ENCODE measurements around the gene OR7G2. TPM values are rescaled to one million over a fixed set of nuclear protein-coding genes. Genes with fewer than 3 reads are reported as not detected.

Gene OR7G2
- total RNA-seq, 1 experiment from 2014 or later, result not detected

- Mint-ChIP-seq H3K9me3 (peaks cover 49% of the 10 kb centered on the region), H3K4me3 (no peak overlapping the region), H3K4me1 (no peaks in the 10 kb centered on the region), H3K36me3 (peaks cover 27% of the 10 kb centered on the region), H3K27ac (no peak overlapping the region), H3K27me3 (ENCODE audit: low read depth) (peaks cover 25% of the 10 kb centered on the region)
- no peak for TF ChIP-seq USF1 (CRISPR knock-in tag; IDR thresholded peaks at IDR 0.05)
- POLR2A ChIA-PET, result no interaction called here
- DNase-seq (ENCODE audit: low spot score) (no peak), ATAC-seq (no peak)
- CTCF ChIA-PET, result no interaction called here
These were observed 20.9 kb upstream of the OR7G2 start for GRCh38 chr19:9128171-9128570.

DNA sequence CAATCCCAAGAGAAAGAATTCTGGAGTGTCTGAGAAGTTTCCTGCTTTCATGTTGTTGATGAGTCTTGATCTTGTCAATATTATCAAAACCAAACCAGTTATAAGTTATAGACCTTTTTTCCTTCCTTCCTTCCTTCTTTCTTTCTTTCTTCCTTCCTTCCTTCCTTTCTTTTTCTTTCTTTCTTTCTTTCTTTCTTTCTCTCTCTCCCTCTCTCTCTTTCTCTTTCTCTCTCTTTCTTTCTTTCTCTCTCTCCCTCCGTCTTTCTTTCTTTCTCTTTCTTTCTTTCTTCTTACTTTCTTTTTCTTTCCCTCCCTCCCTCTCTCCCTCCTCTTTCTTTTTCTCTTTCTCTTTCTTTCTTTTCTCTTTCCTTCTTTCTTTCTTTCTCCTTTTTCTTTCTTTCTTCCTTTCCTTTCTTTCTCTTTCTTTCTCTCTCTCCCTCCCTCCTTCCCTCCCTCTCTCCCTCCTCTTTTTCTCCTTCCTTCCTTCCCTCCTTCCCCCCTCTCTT, 19.7 kb upstream of the OR7G2 start, which contains the start of gene OR7G3:
Gene OR7G3, minus strand, starts transcription at position 51 of the 506 bp plus-strand sequence. Its CDS starts 0 bp downstream, at position 51.
- peaks cover 50% of the 10 kb centered on the region for H3K9me3 Mint-ChIP-seq
- H3K27me3 Mint-ChIP-seq (ENCODE audit: low read depth), result peaks cover 22% of the 10 kb centered on the region
- ATAC-seq (no peak), DNase-seq (ENCODE audit: low spot score) (no peak)
- ChIA-PET CTCF (no interaction called here), POLR2A (no interaction called here)
- peaks cover 30% of the 10 kb centered on the region for H3K36me3 Mint-ChIP-seq
- TF ChIP-seq ZNF423 (CRISPR knock-in tag; IDR thresholded peaks at IDR 0.05), result no peak
- TF ChIP-seq CREB1 (CRISPR knock-in tag; IDR thresholded peaks at IDR 0.05), result no peak
- no peak for TF ChIP-seq MLX (CRISPR knock-in tag; IDR thresholded peaks at IDR 0.05)
- TF ChIP-seq SP1 (CRISPR knock-in tag; conservative IDR thresholded peaks at IDR 0.05), result no peak
- TF ChIP-seq RORB (CRISPR knock-in tag; IDR thresholded peaks at IDR 0.05), result no peak
- TF ChIP-seq, protein P1, sequence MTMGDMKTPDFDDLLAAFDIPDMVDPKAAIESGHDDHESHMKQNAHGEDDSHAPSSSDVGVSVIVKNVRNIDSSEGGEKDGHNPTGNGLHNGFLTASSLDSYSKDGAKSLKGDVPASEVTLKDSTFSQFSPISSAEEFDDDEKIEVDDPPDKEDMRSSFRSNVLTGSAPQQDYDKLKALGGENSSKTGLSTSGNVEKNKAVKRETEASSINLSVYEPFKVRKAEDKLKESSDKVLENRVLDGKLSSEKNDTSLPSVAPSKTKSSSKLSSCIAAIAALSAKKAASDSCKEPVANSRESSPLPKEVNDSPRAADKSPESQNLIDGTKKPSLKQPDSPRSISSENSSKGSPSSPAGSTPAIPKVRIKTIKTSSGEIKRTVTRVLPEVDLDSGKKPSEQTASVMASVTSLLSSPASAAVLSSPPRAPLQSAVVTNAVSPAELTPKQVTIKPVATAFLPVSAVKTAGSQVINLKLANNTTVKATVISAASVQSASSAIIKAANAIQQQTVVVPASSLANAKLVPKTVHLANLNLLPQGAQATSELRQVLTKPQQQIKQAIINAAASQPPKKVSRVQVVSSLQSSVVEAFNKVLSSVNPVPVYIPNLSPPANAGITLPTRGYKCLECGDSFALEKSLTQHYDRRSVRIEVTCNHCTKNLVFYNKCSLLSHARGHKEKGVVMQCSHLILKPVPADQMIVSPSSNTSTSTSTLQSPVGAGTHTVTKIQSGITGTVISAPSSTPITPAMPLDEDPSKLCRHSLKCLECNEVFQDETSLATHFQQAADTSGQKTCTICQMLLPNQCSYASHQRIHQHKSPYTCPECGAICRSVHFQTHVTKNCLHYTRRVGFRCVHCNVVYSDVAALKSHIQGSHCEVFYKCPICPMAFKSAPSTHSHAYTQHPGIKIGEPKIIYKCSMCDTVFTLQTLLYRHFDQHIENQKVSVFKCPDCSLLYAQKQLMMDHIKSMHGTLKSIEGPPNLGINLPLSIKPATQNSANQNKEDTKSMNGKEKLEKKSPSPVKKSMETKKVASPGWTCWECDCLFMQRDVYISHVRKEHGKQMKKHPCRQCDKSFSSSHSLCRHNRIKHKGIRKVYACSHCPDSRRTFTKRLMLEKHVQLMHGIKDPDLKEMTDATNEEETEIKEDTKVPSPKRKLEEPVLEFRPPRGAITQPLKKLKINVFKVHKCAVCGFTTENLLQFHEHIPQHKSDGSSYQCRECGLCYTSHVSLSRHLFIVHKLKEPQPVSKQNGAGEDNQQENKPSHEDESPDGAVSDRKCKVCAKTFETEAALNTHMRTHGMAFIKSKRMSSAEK (CRISPR knock-in tag; IDR thresholded peaks at IDR 0.05; ENCODE audit: borderline replicate concordance), result no peak
- no peaks in the 10 kb centered on the region for H3K4me1 Mint-ChIP-seq
- H3K27ac Mint-ChIP-seq, result no peak within 1 kb of the TSS
- H3K4me3 Mint-ChIP-seq, result no peak within 1 kb of the TSS

GRCh38 chr19:9116547-9116946, 9.3 kb upstream of the OR7G2 start:
- Mint-ChIP-seq H3K9me3 (peaks cover 66% of the 10 kb centered on the region), H3K4me3 (no peak overlapping the region), H3K4me1 (no peaks in the 10 kb centered on the region), H3K36me3 (peaks cover 50% of the 10 kb centered on the region), H3K27ac (no peak overlapping the region), H3K27me3 (ENCODE audit: low read depth) (peaks cover 11% of the 10 kb centered on the region)
- POLR2A ChIA-PET, result no interaction called here
- TF ChIP-seq, protein P2, sequence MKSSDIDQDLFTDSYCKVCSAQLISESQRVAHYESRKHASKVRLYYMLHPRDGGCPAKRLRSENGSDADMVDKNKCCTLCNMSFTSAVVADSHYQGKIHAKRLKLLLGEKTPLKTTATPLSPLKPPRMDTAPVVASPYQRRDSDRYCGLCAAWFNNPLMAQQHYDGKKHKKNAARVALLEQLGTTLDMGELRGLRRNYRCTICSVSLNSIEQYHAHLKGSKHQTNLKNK (CRISPR knock-in tag; IDR thresholded peaks at IDR 0.05), result no peak
- no peak for TF ChIP-seq TP53 (CRISPR knock-in tag; IDR thresholded peaks at IDR 0.05)
- DNase-seq (ENCODE audit: low spot score), result no peak
- ATAC-seq, result no peak
- CTCF ChIA-PET, result no interaction called here

- ChIA-PET CTCF (no interaction called here), POLR2A (interaction anchor here (0.7 kb wide), 1 partner anchor 16 kb away, joined by 4 read pairs; no protein-coding TSS in a partner anchor)
- H3K27me3 Mint-ChIP-seq (ENCODE audit: low read depth), result peaks cover 11% of the 10 kb centered on the region
- peaks cover 51% of the 10 kb centered on the region for H3K36me3 Mint-ChIP-seq
- no peak within 1 kb of the TSS for H3K27ac Mint-ChIP-seq
- H3K9me3 Mint-ChIP-seq, result peaks cover 67% of the 10 kb centered on the region
- DNase-seq (ENCODE audit: low spot score), result no peak
- no peak within 1 kb of the TSS for H3K4me3 Mint-ChIP-seq
- ATAC-seq, result no peak
- no peaks in the 10 kb centered on the region for H3K4me1 Mint-ChIP-seq
- TF ChIP-seq, protein P3, sequence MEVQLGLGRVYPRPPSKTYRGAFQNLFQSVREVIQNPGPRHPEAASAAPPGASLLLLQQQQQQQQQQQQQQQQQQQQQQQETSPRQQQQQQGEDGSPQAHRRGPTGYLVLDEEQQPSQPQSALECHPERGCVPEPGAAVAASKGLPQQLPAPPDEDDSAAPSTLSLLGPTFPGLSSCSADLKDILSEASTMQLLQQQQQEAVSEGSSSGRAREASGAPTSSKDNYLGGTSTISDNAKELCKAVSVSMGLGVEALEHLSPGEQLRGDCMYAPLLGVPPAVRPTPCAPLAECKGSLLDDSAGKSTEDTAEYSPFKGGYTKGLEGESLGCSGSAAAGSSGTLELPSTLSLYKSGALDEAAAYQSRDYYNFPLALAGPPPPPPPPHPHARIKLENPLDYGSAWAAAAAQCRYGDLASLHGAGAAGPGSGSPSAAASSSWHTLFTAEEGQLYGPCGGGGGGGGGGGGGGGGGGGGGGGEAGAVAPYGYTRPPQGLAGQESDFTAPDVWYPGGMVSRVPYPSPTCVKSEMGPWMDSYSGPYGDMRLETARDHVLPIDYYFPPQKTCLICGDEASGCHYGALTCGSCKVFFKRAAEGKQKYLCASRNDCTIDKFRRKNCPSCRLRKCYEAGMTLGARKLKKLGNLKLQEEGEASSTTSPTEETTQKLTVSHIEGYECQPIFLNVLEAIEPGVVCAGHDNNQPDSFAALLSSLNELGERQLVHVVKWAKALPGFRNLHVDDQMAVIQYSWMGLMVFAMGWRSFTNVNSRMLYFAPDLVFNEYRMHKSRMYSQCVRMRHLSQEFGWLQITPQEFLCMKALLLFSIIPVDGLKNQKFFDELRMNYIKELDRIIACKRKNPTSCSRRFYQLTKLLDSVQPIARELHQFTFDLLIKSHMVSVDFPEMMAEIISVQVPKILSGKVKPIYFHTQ (CRISPR knock-in tag; IDR thresholded peaks at IDR 0.05), result no peak
- no peak for TF ChIP-seq FOXJ3 (CRISPR knock-in tag; IDR thresholded peaks at IDR 0.05; ENCODE audit: borderline replicate concordance)
- TF ChIP-seq SOX15 (CRISPR knock-in tag; IDR thresholded peaks at IDR 0.05), result no peak
- no peak for TF ChIP-seq FOXK1 (CRISPR knock-in tag; IDR thresholded peaks at IDR 0.05)
- no peak for TF ChIP-seq JUN (CRISPR knock-in tag; IDR thresholded peaks at IDR 0.05)
- TF ChIP-seq NR1H2 (CRISPR knock-in tag; IDR thresholded peaks at IDR 0.05), result no peak
- TF ChIP-seq NFYB (CRISPR knock-in tag; conservative IDR thresholded peaks at IDR 0.05; ENCODE audit: low read depth), result no peak
- TF ChIP-seq, protein P4, sequence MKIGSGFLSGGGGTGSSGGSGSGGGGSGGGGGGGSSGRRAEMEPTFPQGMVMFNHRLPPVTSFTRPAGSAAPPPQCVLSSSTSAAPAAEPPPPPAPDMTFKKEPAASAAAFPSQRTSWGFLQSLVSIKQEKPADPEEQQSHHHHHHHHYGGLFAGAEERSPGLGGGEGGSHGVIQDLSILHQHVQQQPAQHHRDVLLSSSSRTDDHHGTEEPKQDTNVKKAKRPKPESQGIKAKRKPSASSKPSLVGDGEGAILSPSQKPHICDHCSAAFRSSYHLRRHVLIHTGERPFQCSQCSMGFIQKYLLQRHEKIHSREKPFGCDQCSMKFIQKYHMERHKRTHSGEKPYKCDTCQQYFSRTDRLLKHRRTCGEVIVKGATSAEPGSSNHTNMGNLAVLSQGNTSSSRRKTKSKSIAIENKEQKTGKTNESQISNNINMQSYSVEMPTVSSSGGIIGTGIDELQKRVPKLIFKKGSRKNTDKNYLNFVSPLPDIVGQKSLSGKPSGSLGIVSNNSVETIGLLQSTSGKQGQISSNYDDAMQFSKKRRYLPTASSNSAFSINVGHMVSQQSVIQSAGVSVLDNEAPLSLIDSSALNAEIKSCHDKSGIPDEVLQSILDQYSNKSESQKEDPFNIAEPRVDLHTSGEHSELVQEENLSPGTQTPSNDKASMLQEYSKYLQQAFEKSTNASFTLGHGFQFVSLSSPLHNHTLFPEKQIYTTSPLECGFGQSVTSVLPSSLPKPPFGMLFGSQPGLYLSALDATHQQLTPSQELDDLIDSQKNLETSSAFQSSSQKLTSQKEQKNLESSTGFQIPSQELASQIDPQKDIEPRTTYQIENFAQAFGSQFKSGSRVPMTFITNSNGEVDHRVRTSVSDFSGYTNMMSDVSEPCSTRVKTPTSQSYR (CRISPR knock-in tag; IDR thresholded peaks at IDR 0.05), result no peak
These were observed 8.1 kb upstream of the OR7G2 start, which contains the start of gene OR7G1 for GRCh38 chr19:9115307-9115813. Gene OR7G1, minus strand, starts transcription at chr19:9115763. Its CDS starts 0 bp downstream, at chr19:9115763.
